HG03064 (cell line): Measurements from ENCODE around the gene PTH2.
"Not testable (repeated sequence)": the region's sequence is repeated elsewhere in the genome, so short reads cannot be mapped to it uniquely, and the experiment has no call there.

Experiments used
- ATAC-seq: cut with Tn5 transposase; IDR thresholded peaks from one replicate; pipeline ENCODE4 v1.9.1; 2021; ENCODE audit warnings: low read depth; ENCODE audit not compliant: unreplicated experiment

The PTH2 gene

DNA sequence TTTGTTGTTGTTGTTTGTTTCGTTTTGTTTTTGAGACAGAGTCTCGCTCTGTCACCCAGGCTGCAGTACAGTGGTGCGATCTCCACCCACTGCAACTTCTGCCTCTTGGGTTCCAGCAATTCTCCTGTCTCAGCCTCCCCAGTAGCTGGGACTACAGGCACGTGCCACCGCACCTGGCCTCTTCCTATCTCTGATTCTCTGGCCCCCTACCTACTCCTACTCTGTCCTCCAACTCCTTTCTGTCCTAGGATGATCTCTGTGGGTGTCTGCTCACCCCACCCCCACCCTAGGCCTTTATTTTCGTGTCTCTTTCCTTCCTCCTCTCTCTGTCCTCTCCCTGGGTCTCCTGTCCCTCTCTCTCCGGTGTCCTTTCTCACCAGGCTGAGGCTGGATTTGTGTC is 27.2 kb upstream of the PTH2 start:
- ATAC-seq, result no peak

- no peak for ATAC-seq
These were observed 25.2 kb upstream of the PTH2 start for GRCh38 chr19:49448432-49448786.

DNA sequence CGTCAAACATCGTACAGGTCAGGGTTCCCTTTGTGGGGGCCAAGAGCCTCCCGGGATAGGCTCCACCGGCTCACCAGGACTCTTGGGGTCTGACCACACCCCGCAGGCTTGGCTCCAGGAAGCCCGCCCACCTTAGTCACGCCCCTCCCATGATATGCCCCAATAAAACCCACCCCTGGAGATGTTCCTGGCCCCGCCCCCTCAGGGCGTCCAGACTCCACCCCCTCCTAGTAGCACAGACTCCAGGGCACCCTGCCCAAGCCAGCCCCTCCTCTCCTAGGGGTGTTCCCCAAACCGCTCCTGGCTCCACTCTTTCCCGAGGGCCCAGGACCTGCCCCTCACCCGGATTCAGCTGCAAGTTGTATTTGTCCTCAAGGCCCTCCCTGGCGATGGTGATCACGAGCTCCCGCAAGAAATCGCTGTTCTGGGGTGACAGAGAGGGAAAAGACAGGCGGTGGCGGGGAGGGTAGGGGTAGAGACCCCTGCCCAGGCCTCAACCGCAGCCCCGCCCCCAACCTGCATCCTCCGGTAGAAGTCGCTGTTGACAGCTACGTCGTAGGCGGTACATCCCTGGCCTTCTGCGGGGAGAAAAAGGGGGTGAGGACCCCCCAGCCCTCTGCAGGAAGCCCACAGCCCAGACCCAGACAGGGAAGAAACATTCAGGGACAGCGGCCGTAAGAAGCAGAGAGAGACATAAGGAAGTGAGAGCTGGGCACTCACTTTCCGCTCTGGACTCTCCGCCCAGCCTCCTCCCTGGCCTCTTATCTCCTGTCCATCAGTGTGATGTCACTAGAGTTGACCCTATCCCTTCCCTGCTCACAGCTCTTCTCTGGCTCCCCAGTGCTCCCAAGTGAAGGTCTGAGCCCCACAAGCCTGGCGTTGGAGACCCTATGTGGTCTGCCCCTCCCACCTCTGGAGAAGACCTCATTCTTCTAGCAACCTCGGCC is 24.5 kb upstream of the PTH2 start:
- ATAC-seq, result no peak

GRCh38 chr19:49445997-49446396 is 22.8 kb upstream of the PTH2 start:
- no peak for ATAC-seq

GRCh38 chr19:49444100-49444700 is 21.0 kb upstream of the PTH2 start:
- ATAC-seq, result not testable (repeated sequence)

GRCh38 chr19:49443366-49444099 is 20.3 kb upstream of the PTH2 start:
- peak; percentile 70 for ATAC-seq

DNA sequence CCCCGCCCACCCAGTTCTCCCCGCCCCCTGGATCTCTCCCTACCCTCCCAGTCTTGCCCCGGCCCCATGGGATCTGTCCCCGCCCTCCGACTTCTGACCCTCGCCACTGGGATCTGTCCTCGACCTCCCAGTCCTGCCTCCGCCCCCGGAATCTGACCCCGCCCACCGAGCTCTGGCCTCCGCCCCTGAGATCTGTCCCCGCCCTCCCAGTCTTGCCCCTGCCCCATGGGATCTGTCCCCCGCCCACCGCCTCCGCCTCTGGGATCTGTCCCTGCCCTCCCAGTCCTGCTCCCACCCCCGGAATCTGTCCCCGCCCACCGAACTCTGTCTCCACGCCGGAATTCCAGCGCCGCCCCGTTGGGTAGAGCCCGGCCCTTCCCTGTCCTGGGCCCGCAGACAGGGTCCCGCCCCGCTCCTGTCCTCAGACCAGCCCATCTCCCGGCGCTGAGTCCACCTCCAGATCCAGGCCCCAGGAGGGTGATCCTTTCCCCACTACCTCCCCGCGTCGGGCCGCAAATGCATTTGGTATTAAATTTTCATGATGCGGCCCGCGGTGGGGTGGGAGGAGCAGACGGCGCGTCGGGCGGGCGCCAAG is 19.6 kb upstream of the PTH2 start:
- ATAC-seq, result no peak

DNA sequence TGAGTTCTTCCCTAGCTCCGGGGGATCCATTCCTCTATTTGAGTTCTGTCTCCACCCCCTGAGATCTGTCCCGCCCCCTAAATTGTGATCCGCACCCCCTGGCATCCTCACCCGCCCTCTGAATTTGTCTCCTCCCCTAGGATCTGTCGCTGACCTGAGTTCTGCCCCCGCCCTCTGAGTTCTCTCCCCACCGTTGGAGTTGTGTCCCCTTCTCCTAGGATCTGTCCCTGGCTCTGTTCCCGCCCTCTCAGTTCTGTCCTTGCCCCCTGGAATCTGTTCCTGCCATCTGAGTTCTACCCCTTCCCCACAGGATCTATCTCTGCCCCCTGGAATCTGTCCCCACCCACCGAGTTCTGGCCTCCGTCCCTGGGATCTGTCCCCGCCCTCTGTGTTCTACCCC is 19.1 kb upstream of the PTH2 start:
- ATAC-seq, result no peak

GRCh38 chr19:49441960-49442350 is 18.7 kb upstream of the PTH2 start:
- ATAC-seq, result no peak

DNA sequence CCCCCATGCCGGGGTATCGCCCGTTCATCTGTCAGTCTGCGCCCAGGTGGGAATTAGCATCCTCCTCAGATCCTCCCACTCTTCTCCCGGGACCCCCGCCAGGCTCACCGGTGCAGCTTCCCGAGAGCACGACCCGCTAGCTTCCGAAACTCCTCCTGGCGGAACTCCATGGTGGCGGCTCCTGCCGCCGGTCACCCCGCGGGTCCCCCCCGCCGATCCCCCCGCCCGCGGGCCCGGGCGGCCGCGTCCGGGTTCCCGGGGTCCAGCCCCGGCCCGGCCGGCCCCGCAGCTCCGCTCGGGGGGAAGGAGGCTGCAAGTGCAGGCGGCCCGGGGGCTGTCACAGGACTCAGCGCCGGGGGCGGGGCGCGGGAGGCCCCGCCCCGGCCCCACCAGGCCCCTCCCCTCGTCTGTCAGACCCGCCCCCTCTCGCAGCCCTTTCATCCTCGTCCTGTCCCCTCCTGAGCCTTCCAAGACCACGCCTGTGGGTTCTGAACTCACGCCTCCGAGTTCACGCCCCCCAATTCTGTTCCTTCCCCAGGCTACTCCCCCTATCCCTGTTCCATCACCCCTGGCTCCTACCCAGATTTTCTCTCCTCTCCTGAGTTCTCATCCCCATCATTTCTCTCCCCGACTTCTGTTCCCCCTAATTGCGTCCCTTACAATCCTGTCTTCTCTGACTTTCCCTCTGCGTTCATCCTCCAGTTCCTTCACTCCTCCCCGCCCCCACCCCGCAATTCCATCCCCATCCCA is 18.1 kb upstream of the PTH2 start, which contains the start of gene SLC17A7:
Gene SLC17A7 (minus strand): TSS at position 318 of the 750 bp plus-strand sequence. CDS start 148 bp downstream, at position 170.
- no peak for ATAC-seq

GRCh38 chr19:49440439-49441209 is 17.4 kb upstream of the PTH2 start:
- no peak for ATAC-seq

GRCh38 chr19:49439836-49440235 is 16.6 kb upstream of the PTH2 start:
- no peak for ATAC-seq

- no peak for ATAC-seq
These were observed 15.0 kb upstream of the PTH2 start for GRCh38 chr19:49438261-49438660.

- ATAC-seq, result no peak
These were observed 14.0 kb upstream of the PTH2 start for GRCh38 chr19:49437231-49437630.

GRCh38 chr19:49436381-49437017 is 13.3 kb upstream of the PTH2 start:
- no peak for ATAC-seq

- ATAC-seq, result no peak
These were observed 12.4 kb upstream of the PTH2 start for GRCh38 chr19:49435670-49436069.

GRCh38 chr19:49434907-49435583 is 11.8 kb upstream of the PTH2 start:
- ATAC-seq, result no peak

DNA sequence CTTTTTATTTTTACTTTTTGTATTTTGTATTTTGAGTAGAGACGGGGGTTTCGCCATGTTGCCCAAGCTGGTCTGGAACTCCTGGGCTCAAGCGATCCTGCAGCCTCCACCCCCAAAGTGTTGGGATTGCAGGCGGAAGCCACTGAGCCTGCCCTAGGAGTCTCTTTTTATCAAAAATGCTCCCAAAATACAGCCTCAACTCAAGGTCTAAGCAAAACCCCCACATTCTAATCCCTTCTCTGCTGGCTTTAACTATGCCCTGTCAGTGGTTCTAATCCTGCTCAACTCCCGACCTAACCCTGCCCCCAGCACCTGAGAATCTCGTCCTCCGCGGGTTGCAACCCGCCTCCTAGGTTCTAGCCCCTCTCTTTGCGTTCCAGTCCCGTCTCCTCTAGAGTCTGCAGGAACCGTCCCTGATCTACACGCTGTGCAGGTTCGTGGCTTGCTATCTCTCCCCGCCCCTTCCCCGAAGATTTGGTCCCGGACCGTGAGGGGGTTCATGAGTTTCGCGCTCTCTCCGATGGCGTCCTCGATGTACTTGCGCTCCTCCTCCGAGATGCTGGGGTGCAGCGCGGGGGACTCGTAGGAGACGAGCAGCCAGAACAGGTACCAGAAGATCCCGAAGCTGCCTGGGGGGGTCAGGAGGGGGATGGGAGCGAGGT is 10.1 kb upstream of the PTH2 start:
- no peak for ATAC-seq
